HL-60 (cell line): ENCODE measurements around the gene CRYZL1.

Experiments used
- POLR2AphosphoS5 ChIP-seq: IDR thresholded peaks from 2 replicates; pipeline ENCODE4 v1.6.1; 2012; ENCODE audit warnings: low read depth
- SPI1 ChIP-seq: IDR thresholded peaks from 2 replicates; pipeline ENCODE4 v1.6.1; 2012; ENCODE audit warnings: low read depth, mild to moderate bottlenecking, borderline replicate concordance
- TF ChIP-seq, protein P1 (sequence below): IDR thresholded peaks from one replicate; pipeline ENCODE4 v1.5.1; 2011; ENCODE audit warnings: low read length, control low read depth, inconsistent platforms; ENCODE audit not compliant: insufficient read depth

DNA sequence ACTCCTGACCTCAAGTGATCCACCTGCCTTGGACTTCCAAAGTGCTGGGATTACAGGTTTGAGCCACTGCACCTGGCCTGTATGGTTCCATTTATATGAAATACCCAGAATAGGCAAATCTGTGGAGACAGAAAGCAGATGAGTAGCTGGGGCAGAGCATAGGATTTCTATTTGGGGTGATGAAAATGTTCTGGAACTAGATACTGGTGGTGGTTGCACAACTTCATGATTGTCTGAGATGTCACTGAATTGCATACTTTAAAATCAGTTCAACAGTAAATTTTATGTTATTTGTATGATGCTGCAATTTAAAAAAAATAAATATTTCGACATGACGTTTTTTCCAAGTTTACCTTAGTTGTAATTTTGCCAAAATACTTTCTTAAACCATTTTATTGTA, 24.6 kb upstream of the CRYZL1 start:
- TF ChIP-seq, protein P1, sequence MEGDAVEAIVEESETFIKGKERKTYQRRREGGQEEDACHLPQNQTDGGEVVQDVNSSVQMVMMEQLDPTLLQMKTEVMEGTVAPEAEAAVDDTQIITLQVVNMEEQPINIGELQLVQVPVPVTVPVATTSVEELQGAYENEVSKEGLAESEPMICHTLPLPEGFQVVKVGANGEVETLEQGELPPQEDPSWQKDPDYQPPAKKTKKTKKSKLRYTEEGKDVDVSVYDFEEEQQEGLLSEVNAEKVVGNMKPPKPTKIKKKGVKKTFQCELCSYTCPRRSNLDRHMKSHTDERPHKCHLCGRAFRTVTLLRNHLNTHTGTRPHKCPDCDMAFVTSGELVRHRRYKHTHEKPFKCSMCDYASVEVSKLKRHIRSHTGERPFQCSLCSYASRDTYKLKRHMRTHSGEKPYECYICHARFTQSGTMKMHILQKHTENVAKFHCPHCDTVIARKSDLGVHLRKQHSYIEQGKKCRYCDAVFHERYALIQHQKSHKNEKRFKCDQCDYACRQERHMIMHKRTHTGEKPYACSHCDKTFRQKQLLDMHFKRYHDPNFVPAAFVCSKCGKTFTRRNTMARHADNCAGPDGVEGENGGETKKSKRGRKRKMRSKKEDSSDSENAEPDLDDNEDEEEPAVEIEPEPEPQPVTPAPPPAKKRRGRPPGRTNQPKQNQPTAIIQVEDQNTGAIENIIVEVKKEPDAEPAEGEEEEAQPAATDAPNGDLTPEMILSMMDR = no peak
- TF ChIP-seq POLR2AphosphoS5 = no peak
- TF ChIP-seq SPI1 = no peak
